Left hindlimb (tissue), 1 donor: Measurements from ENCODE around the gene ZBTB42.

Experiments
- DNase-seq: peaks from one replicate; pipeline ENCODE4 v3.0.0-alpha.2; 2018

Gene ZBTB42

DNA sequence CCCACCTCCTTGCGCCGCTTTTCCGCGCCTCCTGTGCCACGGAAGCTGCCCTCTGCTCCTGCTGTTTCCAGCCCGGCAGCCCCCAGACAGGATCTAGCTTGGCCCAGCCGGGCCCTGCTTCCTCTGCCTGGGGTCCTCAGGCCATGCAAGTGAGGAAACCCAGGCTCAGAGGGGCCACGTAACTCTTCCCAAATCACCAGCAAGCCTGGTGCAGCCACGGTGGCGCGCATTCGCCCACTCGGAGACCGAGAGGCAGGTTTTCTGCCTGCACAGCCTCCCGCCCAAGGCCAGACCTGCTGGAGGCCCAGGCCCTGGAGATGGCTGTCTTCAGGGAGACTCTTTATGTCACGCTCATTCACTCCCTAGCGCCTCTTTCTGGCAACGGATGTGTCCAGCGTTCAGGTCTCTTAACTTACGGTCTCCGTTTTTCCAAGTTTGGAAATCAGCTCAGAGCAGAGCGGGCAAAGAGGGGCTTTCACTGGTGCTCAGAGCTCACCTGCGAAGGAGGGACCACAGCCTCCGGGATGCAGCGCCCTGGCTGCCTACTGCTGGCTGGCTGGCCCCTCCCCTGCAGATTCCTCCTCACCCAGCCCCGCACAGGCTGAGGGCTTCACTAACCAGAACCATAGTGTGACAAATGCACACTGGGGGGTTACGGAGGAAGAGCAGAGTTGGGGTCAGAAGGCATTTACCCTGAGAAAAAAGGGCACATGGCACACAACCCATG lies 43.6 kb downstream of the ZBTB42 start:
- DNase-seq: no peak

- DNase-seq: no peak
Observed at GRCh38 chr14:104845033-104845666, 44.2 kb downstream of the ZBTB42 start.

GRCh38 chr14:104845834-104846441 lies 45.0 kb downstream of the ZBTB42 start:
- no peak for DNase-seq

DNA sequence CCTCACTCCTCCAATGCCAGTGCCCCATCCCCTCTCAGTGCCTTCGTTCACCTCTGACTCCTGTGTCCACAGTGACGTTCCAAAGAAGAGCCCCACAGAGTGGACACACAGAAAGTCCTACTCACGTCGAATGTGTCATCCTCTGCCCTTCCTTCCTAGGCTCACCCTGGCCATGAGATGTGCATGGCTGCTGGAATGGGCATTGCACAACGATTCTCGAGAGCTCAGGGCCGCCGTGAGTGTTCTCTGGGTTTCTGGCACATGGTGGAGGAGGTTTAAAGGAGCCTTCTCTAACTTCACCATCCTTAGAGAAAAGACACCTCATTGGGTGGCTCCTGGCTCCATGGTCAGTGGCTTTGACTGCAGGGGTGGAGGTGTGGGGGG lies 51.4 kb downstream of the ZBTB42 start:
- no peak for DNase-seq
